Erythroblast (primary cell): Measurements from ENCODE around the gene ZYX.

Experiments used
- GATA1 ChIP-seq: IDR thresholded peaks from 2 replicates; pipeline ENCODE4 v1.6.1; 2011; ENCODE audit warnings: low read depth, mild to moderate bottlenecking, control low read depth, low read length, moderate library complexity
- POLR2A ChIP-seq: IDR thresholded peaks from 2 replicates; pipeline ENCODE4 v1.6.1; 2011; ENCODE audit warnings: mild to moderate bottlenecking, low read length

- no peak for TF ChIP-seq POLR2A
- TF ChIP-seq GATA1, result no peak
These were observed 36.7 kb downstream of the ZYX start for GRCh38 chr7:143417734-143418383.
